ENCODE measurements around the gene LRCH1. TPM values are rescaled to one million over a fixed set of nuclear protein-coding genes. Genes with fewer than 3 reads are reported as not detected.

LRCH1 gene
- total and polyA plus RNA-seq, 2 of the 13 experiments (the other 11 are each of a cell fraction or from before 2014, with no cell fraction given): 4.1 to 12.6 TPM

DNA sequence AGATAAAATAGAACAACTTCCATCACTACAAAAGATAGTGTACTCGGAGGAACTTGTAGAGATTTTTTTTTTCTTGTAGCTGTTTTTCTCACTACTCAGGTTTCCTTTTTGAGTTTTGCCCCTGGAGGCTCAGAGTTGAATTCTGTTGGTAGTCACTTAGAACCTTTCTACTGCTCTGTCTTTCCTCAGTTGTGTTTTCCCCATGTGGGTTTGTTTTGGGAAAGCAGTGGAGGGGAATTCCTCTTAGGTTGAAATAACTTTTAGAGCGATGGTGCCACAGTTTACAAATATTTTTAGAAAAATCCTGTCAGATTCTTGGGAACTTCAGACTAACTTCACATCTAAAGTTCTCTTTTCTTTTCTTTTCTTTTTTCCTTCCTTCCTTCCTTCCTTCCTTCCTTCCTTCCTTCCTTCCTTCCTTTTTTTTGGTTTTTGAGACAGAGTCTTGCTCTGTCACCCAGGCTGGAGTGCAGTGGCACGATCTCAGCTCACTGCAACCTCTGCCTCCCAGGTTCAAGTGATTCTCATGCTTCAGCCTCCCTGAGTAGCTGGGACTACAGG lies 65.8 kb downstream of the LRCH1 start (continued):
- TF ChIP-seq, protein P1, sequence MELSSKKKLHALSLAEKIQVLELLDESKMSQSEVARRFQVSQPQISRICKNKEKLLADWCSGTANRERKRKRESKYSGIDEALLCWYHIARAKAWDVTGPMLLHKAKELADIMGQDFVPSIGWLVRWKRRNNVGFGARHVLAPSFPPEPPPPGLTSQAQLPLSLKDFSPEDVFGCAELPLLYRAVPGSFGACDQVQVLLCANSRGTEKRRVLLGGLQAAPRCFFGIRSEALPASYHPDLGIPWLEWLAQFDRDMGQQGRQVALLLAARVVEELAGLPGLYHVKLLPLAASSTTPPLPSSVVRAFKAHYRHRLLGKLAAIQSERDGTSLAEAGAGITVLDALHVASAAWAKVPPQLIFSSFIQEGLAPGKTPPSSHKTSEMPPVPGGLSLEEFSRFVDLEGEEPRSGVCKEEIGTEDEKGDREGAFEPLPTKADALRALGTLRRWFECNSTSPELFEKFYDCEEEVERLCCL (CRISPR knock-in tag; IDR thresholded peaks at IDR 0.05; ENCODE audit: borderline replicate concordance): no peak
- TF ChIP-seq, protein P2, sequence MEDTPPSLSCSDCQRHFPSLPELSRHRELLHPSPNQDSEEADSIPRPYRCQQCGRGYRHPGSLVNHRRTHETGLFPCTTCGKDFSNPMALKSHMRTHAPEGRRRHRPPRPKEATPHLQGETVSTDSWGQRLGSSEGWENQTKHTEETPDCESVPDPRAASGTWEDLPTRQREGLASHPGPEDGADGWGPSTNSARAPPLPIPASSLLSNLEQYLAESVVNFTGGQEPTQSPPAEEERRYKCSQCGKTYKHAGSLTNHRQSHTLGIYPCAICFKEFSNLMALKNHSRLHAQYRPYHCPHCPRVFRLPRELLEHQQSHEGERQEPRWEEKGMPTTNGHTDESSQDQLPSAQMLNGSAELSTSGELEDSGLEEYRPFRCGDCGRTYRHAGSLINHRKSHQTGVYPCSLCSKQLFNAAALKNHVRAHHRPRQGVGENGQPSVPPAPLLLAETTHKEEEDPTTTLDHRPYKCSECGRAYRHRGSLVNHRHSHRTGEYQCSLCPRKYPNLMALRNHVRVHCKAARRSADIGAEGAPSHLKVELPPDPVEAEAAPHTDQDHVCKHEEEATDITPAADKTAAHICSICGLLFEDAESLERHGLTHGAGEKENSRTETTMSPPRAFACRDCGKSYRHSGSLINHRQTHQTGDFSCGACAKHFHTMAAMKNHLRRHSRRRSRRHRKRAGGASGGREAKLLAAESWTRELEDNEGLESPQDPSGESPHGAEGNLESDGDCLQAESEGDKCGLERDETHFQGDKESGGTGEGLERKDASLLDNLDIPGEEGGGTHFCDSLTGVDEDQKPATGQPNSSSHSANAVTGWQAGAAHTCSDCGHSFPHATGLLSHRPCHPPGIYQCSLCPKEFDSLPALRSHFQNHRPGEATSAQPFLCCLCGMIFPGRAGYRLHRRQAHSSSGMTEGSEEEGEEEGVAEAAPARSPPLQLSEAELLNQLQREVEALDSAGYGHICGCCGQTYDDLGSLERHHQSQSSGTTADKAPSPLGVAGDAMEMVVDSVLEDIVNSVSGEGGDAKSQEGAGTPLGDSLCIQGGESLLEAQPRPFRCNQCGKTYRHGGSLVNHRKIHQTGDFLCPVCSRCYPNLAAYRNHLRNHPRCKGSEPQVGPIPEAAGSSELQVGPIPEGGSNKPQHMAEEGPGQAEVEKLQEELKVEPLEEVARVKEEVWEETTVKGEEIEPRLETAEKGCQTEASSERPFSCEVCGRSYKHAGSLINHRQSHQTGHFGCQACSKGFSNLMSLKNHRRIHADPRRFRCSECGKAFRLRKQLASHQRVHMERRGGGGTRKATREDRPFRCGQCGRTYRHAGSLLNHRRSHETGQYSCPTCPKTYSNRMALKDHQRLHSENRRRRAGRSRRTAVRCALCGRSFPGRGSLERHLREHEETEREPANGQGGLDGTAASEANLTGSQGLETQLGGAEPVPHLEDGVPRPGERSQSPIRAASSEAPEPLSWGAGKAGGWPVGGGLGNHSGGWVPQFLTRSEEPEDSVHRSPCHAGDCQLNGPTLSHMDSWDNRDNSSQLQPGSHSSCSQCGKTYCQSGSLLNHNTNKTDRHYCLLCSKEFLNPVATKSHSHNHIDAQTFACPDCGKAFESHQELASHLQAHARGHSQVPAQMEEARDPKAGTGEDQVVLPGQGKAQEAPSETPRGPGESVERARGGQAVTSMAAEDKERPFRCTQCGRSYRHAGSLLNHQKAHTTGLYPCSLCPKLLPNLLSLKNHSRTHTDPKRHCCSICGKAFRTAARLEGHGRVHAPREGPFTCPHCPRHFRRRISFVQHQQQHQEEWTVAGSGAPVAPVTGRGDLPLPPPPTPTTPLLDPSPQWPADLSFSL (CRISPR knock-in tag; IDR thresholded peaks at IDR 0.05): no peak
- no peak for TF ChIP-seq TARDBP (CRISPR knock-in tag; IDR thresholded peaks at IDR 0.05)

DNA sequence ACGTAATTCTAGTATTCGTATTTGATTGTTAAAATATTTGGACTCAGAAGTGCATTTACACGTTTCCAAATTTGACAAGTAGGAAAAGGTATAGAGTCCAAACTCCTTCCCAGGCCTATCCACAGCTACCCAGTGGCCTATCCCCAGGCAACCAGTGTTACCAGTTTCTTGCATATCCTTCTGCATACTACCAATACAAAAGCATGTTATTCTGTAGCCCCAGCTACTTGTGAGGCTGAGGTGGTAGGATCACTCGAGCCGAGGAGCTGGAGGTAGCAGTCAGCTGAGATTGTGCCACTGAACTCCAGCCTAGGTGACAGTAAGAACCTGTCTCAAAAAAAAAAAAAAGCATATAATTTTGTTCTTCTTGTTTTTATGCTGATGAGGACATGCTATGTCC lies 67.1 kb downstream of the LRCH1 start:
- Histone ChIP-seq H3K4me2 (ENCODE audit: low read depth, low read length) (no peak overlapping the region), H3K36me3 (replicated peaks in 1 of 2; ENCODE audit: control insufficient read depth in 1 of 2, insufficient read depth in 2 of 2, low read length in 2 of 2) (no peaks in the 10 kb centered on the region; a peak in 1 of 5 replicates), H4K20me1 (ENCODE audit: insufficient read depth, low read length) (0 out of 2 replicates have a peak, but pooled peaks cover 4% of the 10 kb centered on the region), H3K79me2 (ENCODE audit: insufficient read depth, low read length) (peaks cover 73% of the 10 kb centered on the region), H3K27me3 (ENCODE audit: control insufficient read depth in 1 of 2, insufficient read depth in 2 of 2, low read length in 2 of 2) (no peaks in the 10 kb centered on the region), H3K9ac (ENCODE audit: insufficient read depth, low read depth, low read length) (no peak overlapping the region), H3K4me3 (replicated peaks in 1 of 3; ENCODE audit: insufficient read depth in 1 of 3, low read depth in 2 of 3, low read length in 3 of 3) (no peak overlapping the region), H3K4me1 (ENCODE audit: insufficient read depth, low read length) (peaks cover 51% of the 10 kb centered on the region), H3K9me3 (ENCODE audit: low read length) (no peaks in the 10 kb centered on the region), H3K27ac (ENCODE audit: extremely low read length, insufficient read depth, low read length) (no peak overlapping the region), H2AFZ (ENCODE audit: low read length) (no peak overlapping the region)
- POLR2A ChIA-PET: no interaction called here
- FAIRE-seq: no peak
- intact Hi-C loops (cut with micrococcal nuclease; ENCODE audit: unreplicated experiment) (no loop called here), in situ Hi-C loops (cut with HindIII; ENCODE audit: extremely low pct_ligation_motif_present, low pct_unique_long_range_greater_than_20kb) (no loop called here)
- DNase-seq (ENCODE audit: low spot score): no peak
- ATAC-seq: no peak
- BruUV-seq (replicated peaks): no TSS peak
- WGBS (ENCODE audit: low lambda C conversion rate): 93% methylated on average over 5 of the region's 5 CpGs
- CTCF ChIA-PET (ENCODE audit: low intra/inter-chr PET ratio, low total read pairs): no interaction called here
- TF ChIP-seq, protein P3, sequence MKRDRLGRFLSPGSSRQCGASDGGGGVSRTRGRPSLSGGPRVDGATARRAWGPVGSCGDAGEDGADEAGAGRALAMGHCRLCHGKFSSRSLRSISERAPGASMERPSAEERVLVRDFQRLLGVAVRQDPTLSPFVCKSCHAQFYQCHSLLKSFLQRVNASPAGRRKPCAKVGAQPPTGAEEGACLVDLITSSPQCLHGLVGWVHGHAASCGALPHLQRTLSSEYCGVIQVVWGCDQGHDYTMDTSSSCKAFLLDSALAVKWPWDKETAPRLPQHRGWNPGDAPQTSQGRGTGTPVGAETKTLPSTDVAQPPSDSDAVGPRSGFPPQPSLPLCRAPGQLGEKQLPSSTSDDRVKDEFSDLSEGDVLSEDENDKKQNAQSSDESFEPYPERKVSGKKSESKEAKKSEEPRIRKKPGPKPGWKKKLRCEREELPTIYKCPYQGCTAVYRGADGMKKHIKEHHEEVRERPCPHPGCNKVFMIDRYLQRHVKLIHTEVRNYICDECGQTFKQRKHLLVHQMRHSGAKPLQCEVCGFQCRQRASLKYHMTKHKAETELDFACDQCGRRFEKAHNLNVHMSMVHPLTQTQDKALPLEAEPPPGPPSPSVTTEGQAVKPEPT (CRISPR knock-in tag; IDR thresholded peaks at IDR 0.05; ENCODE audit: low read depth): no peak
- TF ChIP-seq GATAD2A (CRISPR knock-in tag; IDR thresholded peaks at IDR 0.05) (no peak), HNF4G (IDR thresholded peaks at IDR 0.05; ENCODE audit: borderline replicate concordance, low read depth, low read length) (no peak), HNF4G (CRISPR knock-in tag; IDR thresholded peaks at IDR 0.05; ENCODE audit: borderline replicate concordance, low read depth) (no peak), FOXO1 (CRISPR knock-in tag; IDR thresholded peaks at IDR 0.05) (no peak)
- TF ChIP-seq, protein P4, sequence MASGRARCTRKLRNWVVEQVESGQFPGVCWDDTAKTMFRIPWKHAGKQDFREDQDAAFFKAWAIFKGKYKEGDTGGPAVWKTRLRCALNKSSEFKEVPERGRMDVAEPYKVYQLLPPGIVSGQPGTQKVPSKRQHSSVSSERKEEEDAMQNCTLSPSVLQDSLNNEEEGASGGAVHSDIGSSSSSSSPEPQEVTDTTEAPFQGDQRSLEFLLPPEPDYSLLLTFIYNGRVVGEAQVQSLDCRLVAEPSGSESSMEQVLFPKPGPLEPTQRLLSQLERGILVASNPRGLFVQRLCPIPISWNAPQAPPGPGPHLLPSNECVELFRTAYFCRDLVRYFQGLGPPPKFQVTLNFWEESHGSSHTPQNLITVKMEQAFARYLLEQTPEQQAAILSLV (CRISPR knock-in tag; IDR thresholded peaks at IDR 0.05; ENCODE audit: borderline replicate concordance): no peak
- TF ChIP-seq, protein P5, sequence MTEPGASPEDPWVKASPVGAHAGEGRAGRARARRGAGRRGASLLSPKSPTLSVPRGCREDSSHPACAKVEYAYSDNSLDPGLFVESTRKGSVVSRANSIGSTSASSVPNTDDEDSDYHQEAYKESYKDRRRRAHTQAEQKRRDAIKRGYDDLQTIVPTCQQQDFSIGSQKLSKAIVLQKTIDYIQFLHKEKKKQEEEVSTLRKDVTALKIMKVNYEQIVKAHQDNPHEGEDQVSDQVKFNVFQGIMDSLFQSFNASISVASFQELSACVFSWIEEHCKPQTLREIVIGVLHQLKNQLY (CRISPR knock-in tag; IDR thresholded peaks at IDR 0.05): no peak

Measured in HepG2 (cell line).